ENCODE measurements around the gene CAB39L.

- no peak for TF ChIP-seq CTCF (IDR thresholded peaks at IDR 0.05 in 8 of 11, conservative IDR thresholded peaks at IDR 0.05 in 3 of 11)
- no peak for TF ChIP-seq POLR2A (IDR thresholded peaks at IDR 0.05)
These were observed 164.8 kb downstream of the CAB39L start for GRCh38 chr13:49279112-49279511.
